GM19328 (cell line): ENCODE results near the gene OGFRL1.
"Not testable (repeated sequence)": the region's sequence is repeated elsewhere in the genome, so short reads cannot be mapped to it uniquely, and the experiment has no call there.

Source experiments
- ATAC-seq: cut with Tn5 transposase; IDR thresholded peaks from one replicate; pipeline ENCODE4 v1.9.1; 2021; ENCODE audit warnings: mild to moderate bottlenecking, moderate library complexity; ENCODE audit not compliant: unreplicated experiment

Gene OGFRL1

DNA sequence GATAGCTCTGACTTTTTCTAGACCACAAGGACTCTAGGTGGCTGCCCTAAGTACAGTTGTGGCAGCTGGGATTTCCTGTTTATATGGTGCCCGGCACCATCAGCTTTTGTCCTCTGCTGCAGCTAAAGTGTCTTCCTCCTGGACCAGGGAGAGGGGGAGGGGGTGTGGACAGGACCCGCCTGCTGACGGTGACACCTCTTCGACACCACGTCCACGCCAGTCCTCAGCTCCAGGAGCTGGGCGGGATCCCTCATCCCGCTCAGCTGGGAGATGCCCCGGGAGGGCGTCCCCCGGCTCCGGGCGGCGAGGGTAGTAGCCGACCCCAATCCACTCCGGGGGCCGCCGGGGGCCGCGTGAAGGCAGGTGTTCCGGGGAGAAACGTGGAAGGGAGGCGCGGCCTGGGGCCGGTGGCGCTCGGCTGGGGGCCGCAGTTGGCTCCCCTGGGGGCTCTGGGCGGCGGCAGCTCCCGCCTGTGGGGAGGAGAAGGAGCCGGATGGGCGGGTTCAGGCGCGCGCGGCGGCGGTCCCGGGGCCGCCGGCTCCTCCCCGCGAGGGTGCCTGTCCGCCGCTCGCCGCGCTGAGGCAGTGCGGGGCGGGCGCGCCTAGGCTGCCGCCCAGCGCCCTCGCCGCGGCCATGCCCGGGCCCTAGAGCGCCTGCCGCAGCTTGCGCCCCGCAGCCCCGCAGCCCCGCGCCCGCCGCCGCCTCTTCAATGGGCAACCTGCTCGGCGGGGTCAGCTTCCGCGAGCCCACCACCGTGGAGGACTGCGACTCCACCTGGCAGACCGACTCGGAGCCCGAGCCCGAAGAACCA, at the start of gene OGFRL1:
Gene OGFRL1 (plus strand): TSS at position 584 of the 811 bp plus-strand sequence. CDS start 126 bp downstream, at position 710.
- ATAC-seq: peak; percentile 88

DNA sequence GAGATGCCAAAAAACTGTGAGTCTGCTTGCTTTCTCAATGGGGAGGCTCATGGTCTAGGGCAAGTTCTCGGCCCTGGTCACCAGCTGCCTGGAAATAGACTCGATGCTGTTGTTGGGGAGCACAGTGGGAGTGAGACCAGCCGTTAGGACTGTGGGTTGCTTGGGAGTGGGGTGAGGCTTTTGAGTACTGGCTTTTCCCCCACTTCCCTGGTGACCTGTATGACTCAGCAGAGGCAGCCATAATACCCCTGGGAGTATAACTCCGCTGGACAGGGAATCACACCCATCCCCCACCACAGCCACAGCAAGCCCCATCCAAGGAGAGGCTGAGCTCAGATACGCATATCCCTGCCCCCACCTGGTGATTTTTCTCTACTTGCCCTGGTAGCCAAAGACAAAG, 48.9 kb upstream of the OGFRL1 start:
- no peak for ATAC-seq

DNA sequence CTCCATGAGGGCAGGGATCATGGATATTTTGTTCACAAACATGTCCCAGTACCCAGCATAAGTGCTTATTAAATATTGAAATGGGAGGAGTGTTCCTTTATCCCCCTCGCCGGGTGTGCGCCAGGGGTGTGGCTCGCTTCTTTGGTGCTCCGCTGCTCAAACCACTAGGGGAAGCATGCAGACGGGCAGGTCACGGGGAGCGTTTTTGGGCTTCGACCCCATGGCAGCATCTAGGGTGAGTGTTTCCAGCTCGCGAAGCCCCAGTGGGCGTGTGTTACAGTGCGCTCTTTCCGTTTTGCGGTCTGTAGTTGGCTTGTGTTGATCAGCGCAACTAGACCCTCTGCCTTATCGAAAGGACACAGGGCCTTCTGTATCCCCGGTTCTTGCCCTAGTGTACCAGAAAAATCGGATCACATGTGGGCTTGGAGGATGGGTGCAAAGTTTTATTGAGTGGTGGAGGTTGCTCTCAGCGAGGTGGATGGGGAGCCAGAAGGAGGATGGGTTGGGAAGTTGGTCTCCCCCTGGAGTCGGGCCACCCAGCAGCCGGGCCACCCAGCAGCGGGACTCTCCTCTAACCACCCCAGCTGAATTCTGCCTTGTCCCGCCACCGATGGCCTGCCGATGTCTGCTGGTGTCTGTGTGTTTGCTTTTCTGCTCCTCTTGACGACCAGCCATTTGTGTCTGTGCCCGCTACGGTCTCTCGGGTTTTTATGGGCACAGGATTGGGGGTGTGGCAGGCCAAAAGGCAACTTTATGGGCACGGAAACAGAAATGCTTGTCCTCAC, 43.2 kb upstream of the OGFRL1 start:
- no peak for ATAC-seq

DNA sequence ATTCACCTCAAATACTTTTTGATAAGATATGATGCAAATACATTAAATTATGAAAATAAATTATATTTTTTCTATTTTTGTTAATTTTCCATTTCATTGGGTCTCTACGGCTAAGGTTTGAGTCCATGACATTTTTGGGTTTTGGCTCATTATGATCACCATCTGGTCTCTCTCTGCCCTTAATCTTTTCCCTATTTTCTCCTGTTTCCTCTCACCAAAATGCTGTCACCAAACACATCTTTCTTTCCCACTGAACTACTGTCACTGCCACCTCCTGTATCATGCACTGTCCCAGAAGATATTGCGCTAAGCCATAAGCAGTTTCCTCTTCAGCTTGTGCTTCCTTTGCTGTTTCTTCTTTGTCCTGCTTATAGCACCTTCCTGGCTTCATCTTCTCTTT, 42.0 kb upstream of the OGFRL1 start:
- no peak for ATAC-seq

DNA sequence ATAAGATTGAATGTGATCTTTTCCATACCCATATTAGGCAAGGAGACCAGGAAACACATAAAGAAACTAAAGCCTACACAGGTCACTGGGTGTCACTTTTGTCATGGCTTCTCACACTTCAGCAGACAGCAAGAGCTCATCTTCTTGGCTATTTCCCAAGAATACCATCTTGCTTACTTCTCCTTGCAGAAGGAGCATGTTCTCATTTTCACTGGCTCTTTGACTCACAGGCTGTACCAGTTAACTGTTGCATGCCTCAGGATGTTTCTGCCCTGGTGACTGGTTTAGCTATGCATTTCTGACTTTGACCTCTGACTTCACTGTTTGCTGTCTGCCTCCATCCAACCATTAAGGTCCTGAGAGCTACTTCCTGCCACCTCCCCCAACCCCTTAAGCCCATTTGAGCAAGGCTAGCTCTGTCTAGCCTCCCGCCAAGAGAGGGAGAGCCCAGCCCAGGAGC, 40.3 kb upstream of the OGFRL1 start:
- ATAC-seq: peak; percentile 65

DNA sequence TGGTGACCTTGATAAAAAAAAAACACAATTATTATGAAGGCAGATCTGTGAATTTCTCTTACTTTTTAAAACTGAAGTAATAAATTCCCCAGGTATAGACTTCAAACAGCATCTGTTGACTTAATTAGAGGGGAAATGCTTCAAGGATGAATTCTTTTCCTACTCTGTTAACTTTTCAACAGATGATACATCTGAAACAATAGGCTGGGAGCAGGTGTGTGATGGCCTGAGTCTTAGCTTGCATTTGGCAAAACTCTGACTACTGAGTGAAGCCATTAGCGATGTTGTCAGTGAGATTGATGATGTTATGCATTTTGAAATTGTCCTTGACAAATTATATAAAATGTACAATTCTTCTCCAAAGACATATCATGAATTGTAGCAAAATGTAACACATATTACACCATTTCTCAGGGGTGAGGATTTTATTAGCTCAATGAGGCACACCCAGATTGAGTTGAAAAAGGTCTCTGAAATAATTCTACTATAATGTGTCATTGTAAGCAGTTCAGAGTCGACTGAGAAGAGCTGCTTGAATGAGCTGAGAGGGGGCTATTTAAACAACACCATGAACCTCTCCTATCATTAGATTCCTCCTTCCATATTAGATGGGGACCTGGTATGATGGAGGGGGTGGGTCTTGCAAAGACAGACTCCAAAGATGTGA, 39.6 kb upstream of the OGFRL1 start:
- no peak for ATAC-seq

DNA sequence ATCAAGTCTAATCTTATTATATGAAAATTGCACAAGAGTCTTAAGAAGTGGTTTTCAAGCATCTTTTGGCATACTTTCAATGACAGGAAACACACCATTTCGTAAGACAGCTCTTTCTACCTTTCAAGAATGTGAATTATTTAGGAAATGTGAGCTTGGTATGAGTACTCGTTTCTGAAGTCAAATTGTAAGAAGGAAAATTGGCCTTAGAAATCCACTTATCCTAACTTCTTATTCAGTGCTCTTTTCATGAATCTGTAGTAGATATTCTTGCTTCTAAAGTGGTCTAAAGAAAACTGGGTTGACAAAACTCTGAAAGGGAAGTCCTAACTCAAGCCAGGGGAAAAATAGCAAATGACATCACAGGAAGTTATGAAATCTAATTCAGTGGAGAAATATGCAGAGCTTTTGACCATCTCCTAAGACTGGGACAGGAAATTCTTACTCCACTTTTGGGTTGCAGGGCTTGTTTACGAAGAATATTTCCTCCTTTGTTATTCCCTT, 38.5 kb upstream of the OGFRL1 start:
- ATAC-seq: no peak

DNA sequence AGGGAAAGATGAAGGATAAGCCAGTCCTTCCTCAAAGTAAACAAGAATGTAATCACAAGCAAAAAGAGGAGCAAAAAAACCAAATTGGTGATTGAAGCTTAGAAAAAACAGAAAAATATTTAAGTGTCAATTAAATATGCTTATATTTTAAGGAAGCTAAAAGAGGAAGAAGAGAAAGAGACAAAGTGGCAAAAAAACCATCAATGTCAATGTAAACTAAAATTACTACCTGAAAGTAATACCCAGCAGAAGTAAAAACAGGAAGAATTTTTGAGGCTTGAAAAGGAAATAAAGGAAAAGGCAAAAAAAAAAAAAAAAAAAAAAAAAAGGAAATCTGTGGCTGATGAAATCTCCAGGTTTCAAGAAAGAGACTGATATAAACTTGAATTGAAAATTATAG, 36.2 kb upstream of the OGFRL1 start:
- ATAC-seq: no peak

DNA sequence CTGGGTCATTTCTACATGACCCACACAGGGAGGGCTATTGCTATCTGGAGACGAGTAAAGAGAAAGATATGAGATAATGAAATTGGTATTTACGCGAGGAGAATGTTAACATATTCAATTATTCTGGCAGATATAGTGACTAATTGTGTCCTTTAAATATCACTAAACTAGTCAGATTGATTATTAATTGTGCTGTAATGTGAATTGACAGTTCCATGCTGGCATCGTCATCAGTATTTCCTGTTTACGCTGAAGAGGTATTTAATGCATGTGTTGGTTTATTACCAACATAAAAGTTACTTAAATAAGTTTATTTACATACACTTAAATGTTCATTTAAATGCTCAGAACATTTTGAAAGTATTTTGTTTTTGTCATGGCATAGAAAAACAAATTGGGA, 35.7 kb upstream of the OGFRL1 start:
- no peak for ATAC-seq

DNA sequence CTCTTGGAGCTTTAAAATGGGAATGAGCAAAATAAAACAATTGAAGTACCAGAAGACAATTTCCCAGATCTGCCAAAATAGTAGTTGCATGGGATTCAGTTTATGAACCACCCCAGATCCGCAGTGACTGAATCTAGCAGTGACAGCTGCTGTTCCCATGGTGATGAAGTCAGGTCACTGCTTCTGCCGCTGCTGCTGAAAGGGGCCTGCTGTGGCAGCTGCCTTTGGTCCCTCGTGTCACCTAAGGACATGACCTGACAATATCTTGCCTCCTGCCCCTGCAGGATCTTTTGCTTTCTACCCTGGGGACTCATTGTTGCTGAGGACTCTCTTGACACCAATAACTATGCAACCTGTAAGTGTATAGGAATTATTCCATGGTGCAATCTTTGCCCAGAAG, 34.3 kb upstream of the OGFRL1 start:
- no peak for ATAC-seq

DNA sequence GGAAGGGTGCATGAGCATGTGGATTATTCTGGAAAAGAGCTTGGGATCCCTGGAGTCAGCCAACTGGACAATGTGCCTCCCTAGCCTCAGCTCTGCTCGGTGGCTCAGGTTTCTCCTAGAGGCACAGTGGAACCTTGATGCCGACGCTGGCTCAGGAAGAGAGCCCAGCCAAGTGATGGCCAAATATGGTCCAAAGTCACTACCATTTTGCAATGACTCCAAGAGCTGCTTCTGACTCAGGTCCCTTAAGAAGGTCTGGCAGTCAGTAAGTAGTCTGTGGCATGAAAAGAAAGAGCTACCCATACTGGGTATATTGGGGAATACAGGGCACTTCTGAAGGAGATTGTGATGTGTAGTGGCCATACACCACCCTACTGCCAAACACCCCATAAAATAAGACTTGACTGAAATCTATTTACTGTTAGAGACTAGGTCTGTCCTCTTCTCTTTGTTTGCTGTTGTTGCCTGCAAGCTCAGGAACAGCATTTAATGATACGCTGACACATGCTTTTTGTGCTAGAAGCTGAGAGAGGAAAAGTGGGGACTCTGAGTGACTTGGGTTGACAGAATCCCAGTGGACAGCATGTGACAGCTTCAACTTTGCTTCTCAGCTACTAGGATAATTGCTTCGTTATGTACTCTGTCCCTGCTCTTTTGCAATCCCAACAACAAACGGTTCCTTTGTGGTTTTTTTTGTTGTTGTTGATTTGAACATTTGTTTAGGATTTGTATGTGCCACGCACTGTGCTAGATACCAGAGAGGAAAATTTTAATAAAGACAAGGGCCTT, 30.3 kb upstream of the OGFRL1 start:
- ATAC-seq: no peak

DNA sequence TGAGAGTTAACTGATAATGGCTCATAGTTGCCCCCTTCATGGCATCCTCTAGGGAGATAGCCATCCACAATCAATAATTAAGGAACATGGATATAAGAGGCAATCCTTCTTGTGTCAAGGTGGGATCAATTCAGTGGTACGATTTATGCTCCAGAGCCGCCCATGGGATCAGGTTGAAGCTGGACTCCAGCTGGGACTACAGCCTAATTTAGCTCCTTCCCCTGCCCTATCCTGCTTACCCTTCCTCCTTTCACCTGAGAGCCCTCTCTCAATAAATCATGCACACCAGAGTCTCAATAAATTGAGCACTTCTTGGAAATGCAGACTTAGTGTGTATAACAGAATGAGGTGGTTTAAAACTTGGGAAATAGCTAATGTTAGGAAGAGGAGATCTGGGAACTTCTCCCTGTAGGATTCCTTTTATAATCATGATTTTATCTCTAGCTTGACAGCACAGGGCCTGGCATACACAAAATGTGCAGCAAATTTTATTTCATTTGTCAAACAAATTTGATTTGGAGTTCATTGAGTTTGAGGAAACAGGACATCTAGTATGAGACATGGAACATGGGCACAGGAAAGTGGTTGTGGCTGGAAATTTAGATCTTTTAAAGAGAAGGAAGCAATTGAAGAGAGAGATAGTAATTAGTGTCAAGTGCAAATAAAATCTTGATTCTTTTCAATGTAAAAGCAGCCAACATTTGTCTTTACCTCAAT, 28.6 kb upstream of the OGFRL1 start:
- ATAC-seq: no peak

DNA sequence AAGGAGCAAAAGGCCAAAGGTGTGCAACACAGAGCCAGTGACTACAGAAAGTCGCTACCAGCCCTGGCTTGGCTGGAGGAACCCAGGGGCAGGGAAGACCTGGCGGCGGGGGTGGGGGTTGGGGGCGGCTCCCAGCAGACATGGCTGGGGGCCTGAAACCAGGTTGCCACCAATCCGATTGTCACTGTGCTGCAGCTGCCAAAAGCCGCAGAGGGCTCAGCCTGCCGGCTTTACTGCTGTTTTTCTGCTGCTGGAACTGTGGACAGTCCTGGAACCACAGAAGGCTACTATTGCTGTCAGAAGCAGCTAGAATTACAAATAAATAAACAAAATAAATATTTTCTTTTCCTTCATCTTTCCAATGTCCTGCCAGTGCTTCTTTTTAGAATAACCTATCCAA, 25.7 kb upstream of the OGFRL1 start:
- no peak for ATAC-seq

DNA sequence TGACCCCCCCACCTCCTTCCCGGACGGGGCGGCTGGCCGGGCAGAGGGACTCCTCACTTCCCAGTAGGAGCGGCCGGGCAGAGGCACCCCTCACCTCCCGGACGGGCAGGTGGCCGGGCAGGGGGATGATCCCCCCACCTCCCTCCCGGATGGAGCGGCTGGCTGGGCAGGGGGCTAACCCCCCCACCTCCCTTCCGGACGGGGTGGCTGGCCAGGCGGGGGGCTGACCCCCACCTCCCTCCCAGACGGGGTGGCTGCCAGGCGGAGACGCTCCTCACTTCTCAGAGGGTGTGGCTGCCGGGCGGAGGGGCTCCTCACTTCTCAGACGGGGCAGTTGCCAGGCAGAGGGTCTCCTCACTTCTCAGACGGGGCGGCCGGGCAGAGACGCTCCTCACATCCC, 22.2 kb upstream of the OGFRL1 start:
- not testable (repeated sequence) for ATAC-seq

DNA sequence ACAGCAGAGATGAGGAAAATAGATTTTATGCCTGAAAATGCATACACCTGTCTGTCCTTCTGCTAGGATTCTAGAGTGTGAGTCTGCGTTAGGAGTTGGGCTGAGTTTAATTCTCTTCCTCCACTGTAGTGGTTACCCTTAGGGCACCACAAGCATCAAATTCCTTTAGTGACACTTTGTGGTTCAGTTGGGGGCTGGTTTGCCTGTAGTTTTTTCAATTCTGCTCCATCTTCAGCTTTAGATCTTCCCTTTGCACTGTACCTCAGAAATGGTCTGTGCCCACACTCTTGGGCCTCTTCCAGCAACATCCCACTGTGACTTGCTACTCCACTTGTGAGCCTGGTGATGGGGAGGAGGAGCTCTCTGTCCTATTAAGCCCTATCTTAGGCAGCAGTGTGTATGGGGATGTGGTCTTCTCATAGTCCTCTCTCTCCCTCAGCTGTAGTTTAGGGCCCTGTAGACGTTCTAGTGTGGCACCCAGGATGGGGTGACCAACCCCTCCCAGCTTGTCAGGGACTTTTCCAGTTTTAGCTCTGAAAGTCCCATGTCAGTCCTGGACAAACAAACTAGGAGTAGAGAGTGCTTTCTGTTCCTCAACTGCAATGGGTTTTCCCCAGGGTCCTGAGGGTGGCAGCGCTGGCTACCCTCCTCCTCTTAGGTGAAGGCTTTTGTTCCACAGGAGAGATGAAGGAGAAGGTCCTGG, 19.7 kb upstream of the OGFRL1 start:
- ATAC-seq: no peak

DNA sequence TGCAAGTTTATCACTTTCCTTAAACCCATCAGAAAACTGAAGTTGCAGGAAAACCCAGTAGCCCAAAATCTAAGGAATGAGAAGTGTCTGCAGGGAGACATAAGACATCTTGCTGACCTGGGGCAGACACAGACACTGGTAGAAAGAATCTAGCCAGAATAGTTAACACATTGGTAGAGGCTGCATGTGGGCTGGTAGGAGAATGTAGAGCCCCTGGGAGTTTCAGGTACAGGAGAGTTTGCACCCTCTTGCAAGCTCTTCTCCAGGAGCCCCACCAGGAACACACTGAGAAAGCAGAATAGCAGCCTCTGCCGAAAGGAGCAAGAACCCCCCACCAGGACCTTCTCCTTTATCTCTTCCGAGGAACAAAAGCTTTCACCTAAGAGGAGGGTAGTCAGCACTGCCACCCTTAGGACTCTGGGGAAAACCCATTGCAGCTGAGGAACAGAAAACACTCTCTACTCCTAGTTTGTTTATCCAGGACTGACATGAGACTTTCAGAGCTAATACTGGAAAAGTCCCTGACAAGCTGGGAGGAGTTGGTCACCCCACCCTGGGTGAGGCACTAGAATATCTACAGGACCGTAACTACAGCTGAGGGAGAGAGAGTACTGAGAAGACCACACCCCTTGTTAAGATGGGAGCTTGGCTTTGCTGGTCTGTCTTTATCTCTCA, 10.5 kb upstream of the OGFRL1 start:
- no peak for ATAC-seq

DNA sequence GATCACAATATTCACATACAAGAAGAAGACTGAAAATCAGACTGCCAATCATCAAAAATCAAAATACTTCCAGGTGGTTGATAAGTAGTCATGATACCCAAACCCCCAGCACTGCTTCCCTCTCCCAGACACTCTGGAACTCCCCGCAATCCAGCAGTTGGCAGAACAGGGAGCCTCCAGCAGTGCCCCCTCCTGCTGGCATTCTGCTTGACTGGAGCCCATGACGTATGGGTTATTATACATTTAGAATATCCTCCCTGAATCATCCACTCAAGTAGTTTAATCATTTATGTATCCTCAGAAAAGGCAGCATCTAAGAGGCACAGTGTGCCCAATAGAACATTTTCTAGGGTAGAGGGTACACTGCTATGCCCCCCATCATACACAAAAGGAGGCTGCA, 9.3 kb upstream of the OGFRL1 start:
- no peak for ATAC-seq

DNA sequence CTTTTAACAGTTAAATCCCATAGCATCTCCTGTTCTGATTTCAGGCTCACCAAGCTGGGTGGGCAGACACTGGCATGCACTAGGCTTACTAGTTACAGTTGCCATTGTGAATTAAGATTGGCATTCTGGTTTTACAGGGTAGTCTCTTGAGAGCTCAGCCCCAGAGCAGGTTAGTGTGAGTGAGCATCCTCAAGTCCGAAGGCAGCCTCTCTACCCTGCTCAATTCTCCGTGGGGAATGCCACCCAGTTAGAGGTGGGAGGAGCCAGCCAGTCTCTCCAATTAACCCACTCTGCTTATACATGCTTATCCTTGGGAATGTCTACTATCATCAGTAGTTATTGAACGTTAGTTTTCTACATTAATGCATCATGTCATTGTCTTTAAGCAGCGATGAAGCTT, 8.9 kb upstream of the OGFRL1 start:
- ATAC-seq: no peak

DNA sequence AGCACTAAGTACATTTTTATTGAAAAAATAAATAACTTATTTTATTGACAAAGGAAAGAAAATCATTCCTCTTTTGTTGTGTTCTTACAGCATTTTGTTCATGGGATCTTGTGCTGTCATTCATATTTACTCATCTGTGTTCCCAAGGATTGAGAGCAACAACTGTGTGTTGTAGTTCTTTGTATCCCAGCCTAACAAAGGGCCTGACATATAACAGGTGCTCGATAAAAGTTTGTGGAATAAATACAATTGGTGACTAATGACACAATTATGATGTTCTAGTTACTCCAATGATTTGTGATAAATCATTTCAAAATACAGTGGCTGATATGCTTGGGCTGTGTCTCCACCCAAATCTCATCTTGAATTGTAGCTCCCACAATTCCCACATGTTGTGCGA, 7.9 kb upstream of the OGFRL1 start:
- ATAC-seq: no peak
